Hematopoietic multipotent progenitor cell treated with erythropoietin and hydrocortisone succinate and interleukin-3 and kit ligand, for 6 days (in vitro differentiated cells): Measurements from ENCODE around the gene TEX54.
A peak's percentile ranks its signal among the peaks of the same experiment; 100 is the strongest.
"Not testable (repeated sequence)": the region's sequence is repeated elsewhere in the genome, so short reads cannot be mapped to it uniquely, and the experiment has no call there.

Experiments
- DNase-seq: peaks from one replicate; pipeline ENCODE4 v3.0.0-alpha.2; 2015

The TEX54 gene

DNA sequence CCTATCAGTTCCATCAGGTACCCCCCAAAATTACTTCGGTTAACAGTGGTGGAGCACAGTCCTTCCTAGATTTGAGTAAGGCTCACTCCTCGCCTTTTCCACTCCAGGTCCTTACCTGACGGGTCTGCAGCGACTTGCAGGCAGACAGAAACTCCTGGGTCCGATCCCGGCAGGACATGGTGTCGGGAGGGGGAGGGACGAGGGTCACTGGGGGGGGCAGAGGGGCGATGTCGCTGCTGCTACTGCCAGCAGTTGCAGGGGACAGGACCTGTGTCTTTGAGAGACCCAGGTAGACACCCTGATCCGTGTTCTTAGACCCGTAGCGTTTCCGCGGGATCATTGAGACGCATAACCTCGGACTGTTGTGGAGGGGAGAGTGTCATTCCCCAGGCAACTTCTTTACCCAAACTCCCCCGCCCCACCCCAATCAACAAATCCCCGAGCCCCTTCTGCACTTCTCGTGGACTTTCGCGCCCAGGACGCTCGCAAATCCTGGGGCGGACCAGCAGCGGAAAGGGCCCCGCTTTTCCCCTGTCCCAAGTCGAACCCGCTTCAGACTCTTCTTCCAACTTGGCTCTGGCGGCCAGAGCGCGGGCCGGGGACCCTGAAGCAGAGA is 1.6 kb downstream of the TEX54 start:
- peak; percentile 68 for DNase-seq

DNA sequence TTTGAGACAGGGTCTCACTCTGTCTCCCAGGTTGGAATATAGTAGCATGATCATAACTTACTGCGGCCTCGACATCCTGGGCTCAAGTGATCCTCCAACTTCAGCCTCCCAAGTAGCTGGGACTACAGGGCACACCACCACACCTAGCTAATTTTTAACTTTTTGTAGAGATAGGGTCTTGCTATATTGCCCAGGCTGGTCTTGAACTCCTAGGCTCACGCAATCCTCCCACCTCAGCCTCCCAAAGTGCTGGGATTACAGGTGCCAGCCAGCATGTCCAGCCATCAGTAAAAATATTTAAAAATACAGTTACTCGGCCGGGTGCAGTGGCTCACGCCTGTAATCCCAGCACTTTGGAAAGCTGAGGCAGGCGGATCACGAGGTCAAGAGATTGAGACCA is 4.5 kb downstream of the TEX54 start:
- not testable (repeated sequence) for DNase-seq

DNA sequence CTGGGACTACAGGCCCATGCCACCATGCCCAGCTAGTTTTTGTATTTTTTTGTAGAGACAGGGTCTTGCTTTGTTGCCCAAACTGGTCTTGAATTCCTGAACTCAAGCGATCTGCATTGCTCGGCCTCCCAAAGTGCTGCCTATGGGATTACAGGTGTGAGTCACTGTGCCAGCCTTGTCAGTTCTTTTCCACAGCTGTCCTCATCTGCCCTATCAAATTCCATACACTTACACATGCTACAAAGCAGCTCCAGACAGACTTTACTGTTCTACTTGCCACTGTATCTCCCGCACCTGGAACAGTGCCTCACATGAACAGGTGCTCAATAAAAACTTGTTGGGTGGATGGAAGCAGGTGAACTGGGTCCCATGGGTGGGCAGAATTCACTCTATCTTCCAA is 9.0 kb downstream of the TEX54 start:
- no peak for DNase-seq

DNA sequence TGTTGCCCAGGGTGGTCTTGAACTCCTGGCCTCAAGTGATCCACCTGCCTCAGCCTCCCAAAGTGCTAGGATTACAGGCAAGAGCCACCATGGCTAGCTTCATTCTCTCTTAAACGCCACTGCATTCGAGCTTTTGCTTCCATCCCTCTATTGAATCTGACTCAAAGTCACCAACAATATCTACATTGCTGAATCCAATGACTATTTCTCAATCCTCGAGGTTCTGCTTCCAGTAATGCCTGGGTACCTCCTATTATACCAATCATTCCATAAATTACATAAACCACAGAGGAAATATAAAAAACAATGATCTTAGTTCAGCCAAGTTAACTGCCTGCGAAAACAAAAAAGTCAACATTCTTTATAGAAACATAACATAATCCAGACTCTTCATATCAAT is 15.5 kb downstream of the TEX54 start:
- no peak for DNase-seq

DNA sequence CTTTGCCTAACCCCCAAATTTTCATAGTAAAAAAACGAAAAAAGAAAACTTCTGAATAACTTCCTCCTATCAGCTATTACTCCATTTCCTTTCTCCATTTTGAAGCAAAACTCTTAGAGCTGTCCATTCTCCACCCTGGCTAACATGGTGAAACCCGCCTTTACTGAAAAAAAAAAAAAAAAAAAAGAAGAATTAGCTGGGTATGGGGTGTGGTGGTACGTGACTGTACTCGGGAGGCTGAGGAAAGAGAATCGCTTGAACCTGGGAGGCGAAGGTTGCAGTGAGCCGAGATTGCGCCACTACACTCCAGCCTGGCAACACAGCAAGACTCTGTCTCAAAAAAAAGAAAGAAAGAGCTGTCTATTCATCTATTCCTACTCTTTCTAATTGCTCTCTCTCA is 16.1 kb downstream of the TEX54 start:
- DNase-seq: no peak

DNA sequence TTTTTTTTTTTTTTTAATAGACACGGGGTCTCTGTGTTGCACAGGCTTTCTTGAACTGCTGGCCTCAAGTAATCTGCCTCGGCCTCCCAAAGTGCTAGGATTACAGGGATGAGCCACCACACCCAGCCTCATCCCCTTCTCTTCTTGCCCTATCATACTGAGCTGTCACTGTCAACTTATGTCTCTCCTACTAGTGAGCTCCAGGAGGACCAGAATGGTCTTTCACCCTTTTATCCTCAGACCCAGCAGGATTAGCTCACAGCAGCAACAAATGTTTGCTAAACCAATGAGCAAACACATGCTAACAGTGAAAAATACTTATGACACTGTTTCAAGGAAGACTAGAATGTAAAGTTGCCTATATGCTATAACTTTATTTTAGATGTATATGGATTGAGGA is 21.0 kb downstream of the TEX54 start:
- no peak for DNase-seq

DNA sequence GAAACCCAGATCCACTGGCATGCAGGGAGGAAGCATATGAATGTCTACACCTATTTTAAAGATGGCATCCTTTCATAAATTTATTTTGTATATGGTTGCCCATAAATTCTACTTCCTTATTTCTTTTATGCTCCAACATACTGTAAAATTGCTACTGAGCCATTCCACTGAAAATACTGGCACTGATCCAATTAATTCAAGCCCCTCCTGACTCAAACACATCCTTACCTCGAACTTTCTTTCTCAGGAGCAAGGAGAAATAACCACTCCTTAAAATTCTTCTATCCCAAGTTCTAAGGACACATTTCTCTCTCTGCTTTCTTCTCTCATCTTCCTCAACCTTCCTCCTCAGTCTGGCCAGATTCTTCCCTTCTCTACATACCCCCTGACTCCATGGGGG is 21.9 kb downstream of the TEX54 start:
- DNase-seq: no peak

DNA sequence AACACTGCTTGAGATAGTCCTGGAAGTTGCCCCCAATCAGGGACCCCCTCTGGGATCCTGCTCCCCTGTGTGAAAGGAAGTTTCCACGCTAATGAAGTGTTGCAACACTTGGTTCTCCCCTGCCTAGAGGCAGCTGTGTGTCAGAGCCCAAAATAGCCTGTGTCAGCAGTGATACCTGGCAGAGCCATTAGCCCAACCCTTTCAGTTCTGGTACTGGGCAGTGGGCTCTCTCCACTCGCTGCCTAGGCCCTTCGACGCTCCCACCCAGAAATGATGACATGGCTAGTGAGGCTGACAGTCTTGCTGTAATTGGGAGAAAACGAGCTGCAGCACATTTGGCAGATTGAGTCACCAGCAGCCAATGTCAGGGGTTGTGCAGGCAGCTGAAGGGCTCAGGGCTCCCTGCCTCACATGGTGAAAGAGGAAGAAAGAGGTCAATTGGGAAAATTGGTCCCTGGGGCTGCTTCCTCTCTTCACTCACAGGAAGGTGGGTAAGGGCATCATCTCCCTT is 26.0 kb downstream of the TEX54 start:
- DNase-seq: peak; percentile 16

DNA sequence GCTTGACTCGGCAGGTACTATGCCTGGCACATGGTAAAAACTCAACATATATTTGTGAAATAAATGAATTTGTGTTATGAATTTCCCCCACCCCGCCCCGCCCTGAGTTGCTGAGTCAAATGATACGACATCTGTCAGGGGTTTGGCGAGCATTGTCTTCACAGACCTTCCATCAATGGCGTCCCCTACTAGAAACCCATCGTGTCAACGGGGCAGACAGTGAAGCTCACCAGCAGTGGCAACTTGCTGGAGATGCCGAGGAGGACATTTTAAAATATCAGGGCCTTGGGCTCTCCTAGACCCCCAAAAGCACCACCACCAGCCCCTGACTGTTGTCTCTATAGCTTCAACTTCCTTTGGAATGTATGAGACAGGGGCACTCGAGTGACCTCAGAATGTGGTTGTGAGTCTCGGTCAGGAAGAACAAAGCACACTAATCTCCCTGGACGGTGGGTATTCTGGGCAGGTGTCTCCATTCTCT is 26.6 kb downstream of the TEX54 start:
- peak; percentile 63 for DNase-seq

DNA sequence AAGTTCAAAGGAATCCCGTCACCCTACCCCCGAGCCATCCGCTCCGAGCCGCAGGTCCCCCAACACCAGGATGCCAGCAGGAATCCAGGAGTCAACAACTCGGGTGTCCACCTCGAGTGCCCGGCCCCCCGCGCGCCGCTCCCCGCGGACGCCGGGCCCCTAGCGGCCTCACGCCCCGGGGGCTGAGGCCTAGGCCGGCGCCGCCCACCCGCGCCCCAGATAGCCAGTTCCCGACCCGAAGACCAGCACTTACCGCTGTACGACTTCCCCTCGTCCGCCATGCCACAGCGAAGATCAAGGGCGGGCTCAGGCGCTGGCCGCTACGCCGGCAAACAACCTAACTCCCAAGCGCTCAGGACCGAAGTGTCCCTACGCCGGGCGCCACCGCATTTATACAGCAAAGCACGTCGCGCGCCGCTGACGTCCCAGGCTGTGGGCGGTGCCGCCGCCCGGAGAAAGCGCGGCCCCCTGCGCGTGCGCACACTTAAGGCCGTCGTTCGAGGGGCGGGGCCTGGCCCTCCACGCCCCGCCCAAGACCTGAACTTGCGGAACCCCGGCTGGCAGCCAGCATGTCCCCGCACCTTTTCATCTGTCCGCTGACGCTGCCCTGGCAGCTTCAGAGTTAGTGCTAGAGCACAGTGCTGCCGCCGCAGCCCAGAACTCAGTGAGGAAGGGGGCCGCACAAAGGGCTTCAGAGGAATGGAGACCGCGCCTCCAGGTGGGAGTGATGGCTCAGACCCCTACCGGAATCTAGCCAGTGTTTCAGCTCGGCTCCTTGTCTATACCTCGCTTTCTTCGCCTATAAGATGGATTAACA is 27.4 kb downstream of the TEX54 start, which contains the start of gene NXF1:
NXF1 (minus strand) TSS at position 365 of the 817 bp plus-strand sequence; CDS start at position 281, 84 bp downstream.
- DNase-seq: peak; percentile 97

DNA sequence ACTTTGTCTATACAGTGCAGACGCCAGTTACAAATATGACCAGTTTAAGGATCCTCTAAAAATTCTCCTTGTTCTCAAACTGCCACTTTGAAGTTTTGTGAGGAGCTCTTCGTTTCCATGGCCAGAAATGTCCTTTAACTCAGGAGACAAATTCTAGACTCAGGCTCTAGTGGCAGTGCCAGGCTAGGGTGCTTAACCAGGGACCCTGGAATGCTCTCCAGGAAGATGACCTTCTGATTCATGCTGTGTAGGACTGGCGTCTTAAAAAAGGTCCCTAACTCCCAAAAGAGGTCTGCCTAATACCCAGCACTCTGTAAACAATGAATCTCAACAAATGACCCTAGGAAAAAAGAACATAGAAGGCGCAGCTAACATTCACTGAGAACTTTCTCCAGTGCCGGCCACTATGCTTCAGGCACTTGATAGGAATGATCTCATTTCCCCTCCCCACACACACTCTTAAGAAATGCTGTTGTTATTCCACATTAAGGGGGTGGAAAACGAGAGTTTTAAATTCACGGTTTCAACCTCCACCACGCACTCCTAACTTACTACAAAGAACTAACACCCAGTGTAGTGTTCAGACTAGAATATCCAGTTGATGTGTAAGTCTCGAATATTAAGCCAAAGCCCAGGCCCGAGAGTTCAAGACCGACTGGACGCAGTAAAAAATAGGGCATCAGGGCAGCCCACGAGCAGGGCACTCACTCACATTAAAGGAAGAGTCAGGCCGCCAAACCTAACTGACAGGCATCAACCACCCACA is 28.1 kb downstream of the TEX54 start:
- DNase-seq: peak; percentile 37

DNA sequence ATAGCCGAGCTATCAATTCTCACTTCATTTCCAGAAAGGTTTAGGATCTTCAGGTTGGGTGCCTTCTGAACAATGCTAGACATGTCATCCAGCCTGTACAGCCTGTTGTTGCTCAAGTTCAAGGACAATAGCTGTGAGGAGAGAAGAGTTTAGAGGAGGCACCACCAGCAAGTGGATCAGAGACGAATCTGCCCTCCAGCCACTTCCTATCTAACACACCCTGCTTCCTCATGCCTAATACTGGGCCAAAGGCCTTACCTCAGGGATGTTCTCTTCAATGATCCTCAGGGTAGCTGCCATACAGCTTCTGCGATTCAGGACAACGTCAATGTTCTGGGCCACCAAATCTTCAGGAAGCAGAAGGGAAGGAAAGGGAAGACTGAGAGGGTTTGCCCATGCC is 31.6 kb downstream of the TEX54 start:
- no peak for DNase-seq

DNA sequence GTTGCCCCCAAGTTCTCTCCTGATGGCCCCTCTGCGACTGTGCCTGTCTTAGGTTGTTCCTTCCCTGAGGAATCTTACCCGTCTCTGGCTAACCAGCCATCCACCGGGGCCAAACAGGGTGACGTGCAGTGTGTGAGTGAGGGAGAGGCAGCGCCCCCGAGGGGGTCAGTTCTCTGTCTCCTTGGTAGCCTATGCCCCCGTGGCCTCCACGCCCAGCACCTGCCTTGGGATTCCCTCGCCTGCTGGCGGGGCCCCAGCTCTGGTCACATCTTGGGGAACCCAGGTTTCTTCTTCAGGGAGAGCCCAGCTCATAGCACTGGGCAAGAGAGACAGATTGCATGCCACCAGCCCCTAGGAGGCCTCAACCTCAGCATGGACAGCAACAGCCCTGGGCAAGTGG is 33.2 kb downstream of the TEX54 start:
- no peak for DNase-seq

DNA sequence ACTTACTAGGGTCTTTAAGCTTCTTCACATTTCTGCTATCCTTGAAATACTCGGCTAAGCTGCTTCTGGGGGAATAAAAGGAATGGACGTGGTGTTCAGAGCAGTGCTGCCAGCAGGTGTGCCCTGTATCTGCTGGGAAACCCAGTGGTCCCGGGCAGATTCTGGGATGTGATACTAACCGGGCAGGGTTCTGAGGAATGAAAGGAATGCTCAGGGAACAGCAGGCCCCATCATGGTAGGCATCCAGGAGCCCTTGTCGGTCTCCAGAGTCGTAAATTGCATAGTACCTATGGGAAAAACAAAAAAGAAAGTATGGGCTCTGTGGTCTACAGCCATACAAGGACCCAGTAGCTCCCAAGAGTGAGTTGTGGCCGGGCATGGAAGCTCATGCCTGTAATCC is 36.4 kb downstream of the TEX54 start:
- no peak for DNase-seq

DNA sequence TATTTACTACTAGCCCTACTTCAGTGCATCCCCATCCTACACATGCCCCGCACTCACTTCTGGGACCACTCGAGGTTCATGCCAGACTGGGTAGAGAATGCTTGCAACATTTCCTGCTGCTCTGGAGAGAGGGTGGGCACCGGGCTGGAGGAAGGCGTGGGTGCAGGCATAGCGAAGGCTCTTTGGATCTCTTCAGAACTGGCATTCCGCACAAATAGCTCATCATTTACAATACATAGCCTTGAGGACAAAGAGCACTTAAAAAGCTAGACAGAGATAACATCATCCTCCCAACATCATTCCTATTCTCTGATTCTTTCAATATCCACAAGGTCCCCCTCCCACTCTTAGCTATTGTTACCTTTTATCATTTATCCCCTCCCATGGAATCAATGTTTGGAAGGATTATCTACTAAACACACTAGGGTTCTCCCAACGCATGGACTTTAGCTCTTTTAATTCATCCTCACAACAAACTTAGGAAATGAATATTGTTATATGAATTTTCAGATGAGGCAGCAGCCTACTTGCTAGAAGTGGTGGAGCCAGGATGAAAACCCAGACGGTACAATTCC is 38.4 kb downstream of the TEX54 start:
- no peak for DNase-seq

DNA sequence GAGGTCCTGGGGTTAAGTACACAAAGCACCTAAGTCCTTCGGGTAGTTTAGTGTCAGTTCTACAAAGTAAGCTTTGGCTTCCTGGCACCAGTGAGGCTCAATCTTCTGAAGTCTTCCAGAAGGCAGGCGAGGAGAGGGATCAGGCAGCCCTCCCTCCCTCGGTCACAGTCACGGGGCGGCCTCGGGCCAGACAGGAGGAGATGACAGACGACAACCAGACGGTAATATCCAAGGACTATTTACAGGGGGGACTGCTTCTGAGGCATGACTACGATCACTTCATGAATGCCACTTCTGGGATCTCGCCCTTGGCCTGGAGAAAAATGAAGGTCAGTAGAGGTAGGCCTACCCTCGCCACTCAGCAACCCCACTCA is 40.5 kb downstream of the TEX54 start:
- no peak for DNase-seq

DNA sequence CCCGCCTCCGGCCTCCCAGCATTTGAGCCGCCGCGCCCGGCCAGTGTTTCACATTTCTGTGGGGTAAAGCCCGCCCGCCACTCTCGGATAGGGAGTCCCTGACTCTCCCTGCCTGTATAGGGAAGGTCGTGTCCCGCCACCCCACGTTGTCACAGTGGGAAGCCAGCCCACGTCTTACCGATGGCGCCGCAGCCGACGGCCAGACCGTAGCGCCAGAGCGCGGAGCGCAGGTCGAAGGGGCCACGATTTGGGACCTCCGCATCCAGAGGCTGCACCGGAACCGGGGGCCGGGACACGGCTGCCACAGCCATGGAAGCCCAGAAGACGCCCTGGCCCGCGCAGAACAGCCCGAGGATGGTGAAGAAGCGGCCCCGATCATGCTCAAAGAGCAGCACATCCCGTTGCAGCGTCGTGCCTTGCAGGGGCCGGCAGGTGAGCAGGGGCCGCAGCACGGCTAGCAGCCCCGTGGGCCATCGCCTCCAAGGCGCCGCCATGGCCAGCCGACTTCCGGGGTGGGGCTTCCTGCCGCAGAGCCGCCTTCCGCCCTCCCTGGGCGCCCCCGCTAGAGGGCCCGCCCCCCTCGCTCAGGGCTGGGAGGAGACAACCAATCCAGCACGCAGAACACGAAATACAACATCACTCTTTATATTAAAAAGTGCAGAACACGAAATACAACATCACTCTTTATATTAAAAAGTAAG is 41.0 kb downstream of the TEX54 start, which contains the start of gene TMEM223:
TMEM223 (minus strand) TSS at position 506 of the 701 bp plus-strand sequence; CDS start at position 494, 12 bp downstream.
- DNase-seq: peak; percentile 95

DNA sequence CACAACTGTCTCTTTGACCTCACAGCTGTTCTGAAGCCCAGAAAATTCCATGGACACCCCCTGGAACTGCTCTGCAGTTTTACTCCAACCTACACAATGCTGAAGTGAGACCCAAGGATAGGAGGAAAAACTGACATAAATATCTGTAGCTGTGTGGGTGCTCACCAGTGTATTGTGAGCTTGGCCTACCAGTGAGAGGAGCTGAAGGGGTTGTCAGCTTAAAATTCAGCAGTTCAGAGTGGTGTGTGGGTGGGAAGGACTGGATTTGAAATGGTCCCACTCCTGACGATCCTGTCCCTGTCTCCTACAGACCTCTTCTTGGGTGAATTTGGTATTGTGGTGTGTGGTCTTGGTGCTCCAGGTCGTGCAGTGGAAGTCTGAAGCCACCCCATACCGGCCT is 43.1 kb downstream of the TEX54 start:
- no peak for DNase-seq

DNA sequence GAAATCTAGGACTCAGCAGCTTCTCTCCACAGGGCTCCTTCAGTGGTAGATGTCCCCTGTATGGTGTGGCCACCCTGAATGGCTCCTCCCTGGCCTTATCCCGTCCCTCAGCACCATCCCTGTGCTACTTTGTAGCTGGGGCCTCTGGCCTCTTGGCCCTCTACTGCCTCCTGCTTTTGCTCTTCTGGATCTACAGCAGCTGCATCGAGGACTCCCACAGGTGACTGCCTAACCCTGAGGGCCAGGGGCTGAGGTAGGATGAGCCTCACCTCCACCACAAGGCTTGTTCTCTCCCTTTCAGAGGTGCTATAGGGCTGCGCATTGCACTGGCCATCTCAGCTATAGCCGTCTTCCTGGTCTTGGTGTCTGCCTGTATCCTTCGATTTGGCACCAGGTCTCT is 43.6 kb downstream of the TEX54 start:
- no peak for DNase-seq

DNA sequence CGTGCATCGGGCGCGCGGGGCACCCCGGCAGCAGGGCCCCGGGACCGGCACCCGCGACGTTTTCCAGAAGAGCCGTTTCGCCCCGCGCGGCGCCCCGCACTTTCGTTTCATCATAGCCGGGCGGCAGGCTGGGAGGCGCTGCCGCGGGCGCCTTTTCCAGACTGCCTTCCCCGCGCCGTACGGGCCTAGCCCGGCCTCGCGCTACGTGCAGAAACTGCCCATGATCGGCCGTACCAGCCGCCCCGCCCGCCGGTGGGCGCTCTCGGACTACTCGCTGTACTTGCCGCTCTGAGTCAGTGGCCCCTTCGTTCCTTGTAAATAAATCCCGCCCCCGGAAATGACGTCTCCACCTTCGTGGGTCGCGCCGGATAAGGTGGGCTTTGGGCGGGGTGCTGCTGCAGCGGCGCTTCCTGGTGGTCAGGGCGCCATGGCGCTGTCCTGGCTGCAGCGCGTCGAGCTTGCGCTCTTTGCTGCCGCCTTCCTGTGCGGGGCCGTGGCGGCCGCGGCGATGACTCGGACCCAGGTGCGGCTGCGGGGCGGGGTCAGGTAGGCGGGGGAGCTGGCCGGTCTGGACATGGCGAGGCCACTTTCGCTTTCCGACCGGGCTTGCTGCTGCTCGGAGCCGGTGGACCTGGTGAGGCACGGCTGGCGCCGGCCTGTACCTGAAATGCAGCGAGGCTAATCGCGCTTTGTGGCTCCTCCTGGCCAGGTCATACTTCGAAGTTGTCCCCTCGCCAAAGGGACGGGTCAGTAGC is 45.5 kb downstream of the TEX54 start, which contains the start of gene TMEM179B:
TMEM179B (plus strand) TSS at position 398 of the 755 bp plus-strand sequence; CDS start at position 428, 30 bp downstream.
- DNase-seq: peak; percentile 100

DNA sequence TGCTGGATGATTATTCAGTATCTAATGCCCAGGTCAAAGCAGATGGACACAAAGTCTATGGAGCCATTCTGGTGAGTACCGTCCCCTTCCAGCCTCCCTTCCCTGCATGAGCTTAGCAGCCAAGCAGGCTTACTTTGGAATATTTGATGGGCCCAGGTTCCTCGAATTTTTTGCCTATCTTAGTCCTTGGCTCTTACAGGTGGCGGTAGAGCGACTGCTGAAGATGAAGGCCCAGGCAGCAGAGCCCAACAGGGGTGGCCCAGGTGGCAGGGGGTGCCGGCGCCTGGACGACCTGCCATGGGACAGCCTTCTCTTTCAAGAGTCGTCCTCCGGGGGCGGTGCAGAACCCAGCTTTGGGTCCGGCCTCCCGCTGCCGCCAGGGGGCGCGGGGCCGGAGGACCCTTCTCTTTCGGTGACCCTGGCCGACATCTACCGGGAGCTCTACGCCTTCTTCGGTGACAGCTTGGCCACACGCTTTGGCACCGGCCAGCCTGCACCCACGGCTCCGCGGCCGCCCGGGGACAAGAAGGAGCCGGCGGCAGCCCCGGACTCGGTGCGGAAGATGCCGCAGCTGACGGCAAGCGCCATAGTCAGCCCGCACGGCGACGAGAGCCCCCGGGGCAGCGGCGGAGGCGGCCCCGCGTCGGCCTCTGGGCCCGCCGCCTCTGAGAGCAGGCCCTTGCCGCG is 46.2 kb downstream of the TEX54 start:
- peak; percentile 94 for DNase-seq
